ENCODE data around the gene ZFPM1.
A peak's percentile ranks its signal among the peaks of the same experiment; 100 is the strongest.

The ZFPM1 gene

DNA sequence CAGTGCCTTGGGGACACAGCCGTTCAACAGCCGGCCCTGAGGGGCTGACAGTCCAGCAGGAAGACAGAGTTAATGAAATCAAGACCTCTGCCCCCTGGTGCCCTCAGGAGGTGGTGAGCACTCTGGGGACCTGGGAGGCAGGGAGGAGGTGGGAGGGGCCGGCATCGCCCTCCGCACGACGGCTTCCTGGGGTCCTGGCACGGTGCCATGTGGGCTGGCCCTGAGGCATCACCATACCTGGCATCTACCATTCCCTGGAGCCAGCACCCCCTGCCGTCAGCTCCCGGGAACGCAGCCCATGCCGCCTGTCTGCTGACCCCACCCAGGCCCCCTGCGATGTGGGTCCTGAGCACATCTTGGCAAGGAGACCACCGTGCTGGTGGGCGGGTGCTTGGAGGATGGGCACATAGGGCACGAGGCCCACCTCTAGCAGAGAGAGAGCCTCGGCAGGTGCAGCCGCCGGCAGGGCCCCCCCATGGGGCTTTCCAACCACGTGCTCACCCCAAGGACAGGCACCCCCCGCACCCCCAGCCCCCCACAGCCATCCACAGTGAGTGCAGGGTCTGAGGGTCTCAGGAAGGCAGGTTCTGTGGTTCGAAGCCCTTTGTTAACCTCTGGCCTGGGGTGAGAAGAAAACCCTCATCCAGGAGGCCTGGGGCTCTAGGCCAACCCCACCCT, 52.5 kb downstream of the ZFPM1 start:
- peaks cover 0 to 19% of the 10 kb centered on the region in 2 donors for H3K4me1 ChIP-seq (ENCODE audit: control insufficient read depth in 2 of 2, insufficient read depth in 2 of 2, low read length in 2 of 2)
- peak overlapping the region; percentile 55 to 61 for H3K27ac ChIP-seq (ENCODE audit: low read depth in 2 of 2, low read length in 2 of 2)
- H3K9ac ChIP-seq (ENCODE audit: low read depth in 1 of 2, low read length in 2 of 2), result peak overlapping the region in 1 of 2 donors; percentile 24

GRCh38 chr16:88506723-88507122, 53.6 kb downstream of the ZFPM1 start:
- no peaks in the 10 kb centered on the region for H3K9me3 ChIP-seq (ENCODE audit: control insufficient read depth in 2 of 2, low read length in 2 of 2)

More for the DNA sequence above, 52.5 kb downstream of the ZFPM1 start:
- Histone ChIP-seq H3K27me3 (ENCODE audit: control insufficient read depth in 2 of 2, insufficient read depth in 2 of 2, low read length in 2 of 2) (no peaks in the 10 kb centered on the region), H3K9me3 (ENCODE audit: control insufficient read depth in 2 of 2, low read length in 2 of 2) (no peaks in the 10 kb centered on the region), H3K36me3 (ENCODE audit: control insufficient read depth in 2 of 2, insufficient read depth in 2 of 2, low read length in 2 of 2) (no peaks in the 10 kb centered on the region), H3K4me3 (ENCODE audit: low read length in 2 of 2) (no peak overlapping the region)

GRCh38 chr16:88507231-88507743, 54.2 kb downstream of the ZFPM1 start:
- no peaks in the 10 kb centered on the region for H3K27me3 ChIP-seq (ENCODE audit: control insufficient read depth in 2 of 2, insufficient read depth in 2 of 2, low read length in 2 of 2)
- H3K9ac ChIP-seq (ENCODE audit: low read depth in 1 of 2, low read length in 2 of 2), result no peak overlapping the region
- H3K4me1 ChIP-seq (ENCODE audit: control insufficient read depth in 2 of 2, insufficient read depth in 2 of 2, low read length in 2 of 2), result peaks cover 0 to 19% of the 10 kb centered on the region in 2 donors
- no peak overlapping the region for H3K4me3 ChIP-seq (ENCODE audit: low read length in 2 of 2)
- no peaks in the 10 kb centered on the region for H3K9me3 ChIP-seq (ENCODE audit: control insufficient read depth in 2 of 2, low read length in 2 of 2)
- H3K27ac ChIP-seq (ENCODE audit: low read depth in 2 of 2, low read length in 2 of 2), result no peak overlapping the region
- H3K36me3 ChIP-seq (ENCODE audit: control insufficient read depth in 2 of 2, insufficient read depth in 2 of 2, low read length in 2 of 2), result no peaks in the 10 kb centered on the region

More at GRCh38 chr16:88506723-88507122, 53.6 kb downstream of the ZFPM1 start:
- no peak overlapping the region for H3K4me3 ChIP-seq (ENCODE audit: low read length in 2 of 2)
- H3K36me3 ChIP-seq (ENCODE audit: control insufficient read depth in 2 of 2, insufficient read depth in 2 of 2, low read length in 2 of 2), result no peaks in the 10 kb centered on the region
- no peak overlapping the region for H3K9ac ChIP-seq (ENCODE audit: low read depth in 1 of 2, low read length in 2 of 2)
- peaks cover 0 to 19% of the 10 kb centered on the region in 2 donors for H3K4me1 ChIP-seq (ENCODE audit: control insufficient read depth in 2 of 2, insufficient read depth in 2 of 2, low read length in 2 of 2)
- H3K27ac ChIP-seq (ENCODE audit: low read depth in 2 of 2, low read length in 2 of 2), result no peak overlapping the region
- H3K27me3 ChIP-seq (ENCODE audit: control insufficient read depth in 2 of 2, insufficient read depth in 2 of 2, low read length in 2 of 2), result no peaks in the 10 kb centered on the region

GRCh38 chr16:88508376-88508867, 55.3 kb downstream of the ZFPM1 start:
- H3K4me1 ChIP-seq (ENCODE audit: control insufficient read depth in 2 of 2, insufficient read depth in 2 of 2, low read length in 2 of 2), result peaks cover 0 to 19% of the 10 kb centered on the region in 2 donors
- no peaks in the 10 kb centered on the region for H3K9me3 ChIP-seq (ENCODE audit: control insufficient read depth in 2 of 2, low read length in 2 of 2)
- H3K27ac ChIP-seq (ENCODE audit: low read depth in 2 of 2, low read length in 2 of 2), result no peak overlapping the region
- H3K36me3 ChIP-seq (ENCODE audit: control insufficient read depth in 2 of 2, insufficient read depth in 2 of 2, low read length in 2 of 2), result no peaks in the 10 kb centered on the region
- H3K9ac ChIP-seq (ENCODE audit: low read depth in 1 of 2, low read length in 2 of 2), result no peak overlapping the region
- no peak overlapping the region for H3K4me3 ChIP-seq (ENCODE audit: low read length in 2 of 2)
- H3K27me3 ChIP-seq (ENCODE audit: control insufficient read depth in 2 of 2, insufficient read depth in 2 of 2, low read length in 2 of 2), result no peaks in the 10 kb centered on the region

DNA sequence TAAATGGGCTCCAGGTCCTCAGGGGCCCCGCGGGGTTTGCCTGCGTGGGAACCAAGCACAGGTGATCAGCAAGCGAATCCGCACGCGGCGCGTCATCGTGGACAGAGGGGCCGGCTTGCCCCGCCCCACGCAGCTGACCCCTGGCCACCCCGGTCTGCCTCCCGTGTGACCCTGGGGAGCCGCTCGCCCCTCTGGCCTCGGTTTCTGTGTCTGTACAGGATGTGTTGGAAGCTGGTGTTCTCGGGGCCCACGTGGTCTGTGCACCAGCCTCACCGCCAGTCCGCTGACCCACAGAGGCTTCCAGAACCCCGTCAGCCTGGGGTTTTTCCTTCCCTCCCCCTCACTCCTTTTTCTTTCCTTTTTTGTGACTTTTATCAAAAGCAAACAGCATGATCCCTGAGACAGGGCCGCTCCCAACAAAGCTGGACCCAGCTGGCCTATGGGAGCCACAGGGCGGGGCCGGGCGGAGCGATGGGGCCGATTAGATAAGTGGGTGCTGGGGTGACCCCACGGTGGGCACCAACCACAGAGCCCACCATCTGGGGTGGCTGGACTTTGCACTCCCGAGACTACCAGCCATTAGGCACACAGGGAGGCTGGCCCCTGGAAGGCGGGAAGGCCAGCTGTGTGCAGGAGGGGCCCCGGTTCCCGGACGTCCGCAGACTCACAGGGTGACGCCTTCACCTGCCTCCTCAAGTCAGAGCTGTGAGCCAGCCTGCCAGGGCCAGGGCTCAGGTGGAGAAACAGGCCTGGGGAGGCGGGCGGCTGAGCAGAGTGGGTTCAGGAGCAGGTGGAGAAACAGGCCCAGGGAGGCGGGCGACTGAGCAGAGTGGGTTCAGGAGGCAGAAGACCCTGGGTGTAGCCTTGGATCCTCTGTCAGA, 56.0 kb downstream of the ZFPM1 start:
- Histone ChIP-seq H3K27me3 (ENCODE audit: control insufficient read depth in 2 of 2, insufficient read depth in 2 of 2, low read length in 2 of 2) (no peaks in the 10 kb centered on the region), H3K4me3 (ENCODE audit: low read length in 2 of 2) (peak overlapping the region in 1 of 2 donors; percentile 20), H3K9me3 (ENCODE audit: control insufficient read depth in 2 of 2, low read length in 2 of 2) (no peaks in the 10 kb centered on the region), H3K9ac (ENCODE audit: low read depth in 1 of 2, low read length in 2 of 2) (peak overlapping the region; percentile 24 to 66), H3K4me1 (ENCODE audit: control insufficient read depth in 2 of 2, insufficient read depth in 2 of 2, low read length in 2 of 2) (peaks cover 0 to 19% of the 10 kb centered on the region in 2 donors), H3K36me3 (ENCODE audit: control insufficient read depth in 2 of 2, insufficient read depth in 2 of 2, low read length in 2 of 2) (no peaks in the 10 kb centered on the region), H3K27ac (ENCODE audit: low read depth in 2 of 2, low read length in 2 of 2) (peak overlapping the region; percentile 23 to 58)

- Histone ChIP-seq H3K9ac (ENCODE audit: low read depth in 1 of 2, low read length in 2 of 2) (peak overlapping the region; percentile 24 to 66), H3K4me1 (ENCODE audit: control insufficient read depth in 2 of 2, insufficient read depth in 2 of 2, low read length in 2 of 2) (peaks cover 0 to 17% of the 10 kb centered on the region in 2 donors), H3K27me3 (ENCODE audit: control insufficient read depth in 2 of 2, insufficient read depth in 2 of 2, low read length in 2 of 2) (no peaks in the 10 kb centered on the region), H3K9me3 (ENCODE audit: control insufficient read depth in 2 of 2, low read length in 2 of 2) (no peaks in the 10 kb centered on the region), H3K4me3 (ENCODE audit: low read length in 2 of 2) (no peak overlapping the region), H3K36me3 (ENCODE audit: control insufficient read depth in 2 of 2, insufficient read depth in 2 of 2, low read length in 2 of 2) (no peaks in the 10 kb centered on the region), H3K27ac (ENCODE audit: low read depth in 2 of 2, low read length in 2 of 2) (peak overlapping the region; percentile 23 to 58)
Measured at GRCh38 chr16:88509749-88510069, 56.6 kb downstream of the ZFPM1 start.

GRCh38 chr16:88510091-88510994, 57.3 kb downstream of the ZFPM1 start:
- Histone ChIP-seq H3K27ac (ENCODE audit: low read depth in 2 of 2, low read length in 2 of 2) (peak overlapping the region; percentile 23 to 58), H3K9me3 (ENCODE audit: control insufficient read depth in 2 of 2, low read length in 2 of 2) (no peaks in the 10 kb centered on the region), H3K27me3 (ENCODE audit: control insufficient read depth in 2 of 2, insufficient read depth in 2 of 2, low read length in 2 of 2) (no peaks in the 10 kb centered on the region), H3K4me1 (ENCODE audit: control insufficient read depth in 2 of 2, insufficient read depth in 2 of 2, low read length in 2 of 2) (peaks cover 0 to 13% of the 10 kb centered on the region in 2 donors), H3K9ac (ENCODE audit: low read depth in 1 of 2, low read length in 2 of 2) (peak overlapping the region in 1 of 2 donors; percentile 66), H3K36me3 (ENCODE audit: control insufficient read depth in 2 of 2, insufficient read depth in 2 of 2, low read length in 2 of 2) (no peaks in the 10 kb centered on the region), H3K4me3 (ENCODE audit: low read length in 2 of 2) (no peak overlapping the region)

- Histone ChIP-seq H3K9ac (ENCODE audit: low read depth in 1 of 2, low read length in 2 of 2) (no peak overlapping the region), H3K9me3 (ENCODE audit: control insufficient read depth in 2 of 2, low read length in 2 of 2) (no peaks in the 10 kb centered on the region), H3K4me3 (ENCODE audit: low read length in 2 of 2) (no peak overlapping the region), H3K4me1 (ENCODE audit: control insufficient read depth in 2 of 2, insufficient read depth in 2 of 2, low read length in 2 of 2) (peaks cover 0 to 13% of the 10 kb centered on the region in 2 donors), H3K27me3 (ENCODE audit: control insufficient read depth in 2 of 2, insufficient read depth in 2 of 2, low read length in 2 of 2) (peaks cover 0 to 3% of the 10 kb centered on the region in 2 donors), H3K27ac (ENCODE audit: low read depth in 2 of 2, low read length in 2 of 2) (no peak overlapping the region), H3K36me3 (ENCODE audit: control insufficient read depth in 2 of 2, insufficient read depth in 2 of 2, low read length in 2 of 2) (no peaks in the 10 kb centered on the region)
Measured at GRCh38 chr16:88511060-88511459, 58.0 kb downstream of the ZFPM1 start.

DNA sequence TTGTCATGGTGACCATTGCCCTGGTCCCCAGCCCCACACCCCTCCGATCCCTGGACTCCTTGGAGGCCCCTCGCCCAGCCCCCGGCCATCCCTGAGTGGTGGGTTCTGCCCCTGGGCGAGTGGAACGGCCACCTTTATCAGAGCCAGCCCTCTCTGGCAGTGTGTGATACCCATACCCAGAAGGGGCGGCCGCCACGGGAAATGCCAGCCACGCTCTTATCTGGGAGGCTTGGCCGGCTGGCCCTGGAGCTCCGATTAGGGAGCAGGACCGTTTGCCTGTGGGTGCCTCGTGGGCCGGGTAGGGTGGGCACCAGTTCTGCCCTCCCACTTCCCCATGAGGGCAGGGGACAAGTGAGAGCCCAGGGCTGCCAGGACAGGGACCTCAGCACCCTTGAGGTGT, 58.8 kb downstream of the ZFPM1 start:
- peaks cover 0 to 3% of the 10 kb centered on the region in 2 donors for H3K27me3 ChIP-seq (ENCODE audit: control insufficient read depth in 2 of 2, insufficient read depth in 2 of 2, low read length in 2 of 2)
- H3K9me3 ChIP-seq (ENCODE audit: control insufficient read depth in 2 of 2, low read length in 2 of 2), result no peaks in the 10 kb centered on the region
- no peak overlapping the region for H3K27ac ChIP-seq (ENCODE audit: low read depth in 2 of 2, low read length in 2 of 2)
- H3K36me3 ChIP-seq (ENCODE audit: control insufficient read depth in 2 of 2, insufficient read depth in 2 of 2, low read length in 2 of 2), result no peaks in the 10 kb centered on the region
- H3K4me1 ChIP-seq (ENCODE audit: control insufficient read depth in 2 of 2, insufficient read depth in 2 of 2, low read length in 2 of 2), result peaks cover 0 to 13% of the 10 kb centered on the region in 2 donors
- H3K9ac ChIP-seq (ENCODE audit: low read depth in 1 of 2, low read length in 2 of 2), result no peak overlapping the region
- no peak overlapping the region for H3K4me3 ChIP-seq (ENCODE audit: low read length in 2 of 2)

All from mucosa of rectum (tissue), 2 donors.